SU-DHL-6 (cell line): ENCODE measurements around the gene MAP3K10.

ENCODE experiments used
- H2AFZ ChIP-seq: fragments of 200-600 bp; sonication (generic); 2 replicates; pipeline ENCODE4 v1.6.1; 2014; ENCODE audit warnings: low read depth, mild to moderate bottlenecking, moderate library complexity, mixed read lengths, antibody characterized with exemption, low read length; ENCODE audit not compliant: severe bottlenecking
- H3F3A ChIP-seq: fragments of 200-600 bp; shearing (Covaris generic); 2 replicates; pipeline ENCODE4 v1.6.0; 2016; ENCODE audit warnings: antibody characterized with exemption, mild to moderate bottlenecking; ENCODE audit not compliant: insufficient read depth
- H3K27ac ChIP-seq: fragments of 200-600 bp; sonication (generic); 2 replicates; pipeline ENCODE4 v1.5.1; 2016; ENCODE audit warnings: low read depth, mild to moderate bottlenecking, low read length, moderate library complexity, mixed read lengths
- H3K27me3 ChIP-seq: fragments of 200-600 bp; sonication (generic), shearing (Covaris generic); 2 replicates; pipeline ENCODE4 v1.6.0; 2014; ENCODE audit warnings: mild to moderate bottlenecking, low read length
- H3K36me3 ChIP-seq: fragments of 200-600 bp; sonication (generic); 2 replicates; pipeline ENCODE4 v1.6.1; 2014; ENCODE audit warnings: mild to moderate bottlenecking, low read length, mixed read lengths
- H3K4me2 ChIP-seq: fragments of 300-600, 200-600 bp; shearing (Covaris generic), sonication (generic); 2 replicates; pipeline ENCODE4 v1.6.0; 2014; ENCODE audit warnings: low read length, low read depth, mild to moderate bottlenecking; ENCODE audit not compliant: poor library complexity, severe bottlenecking
- H3K4me3 ChIP-seq: fragments of 200-600 bp; sonication (generic); 2 replicates; pipeline ENCODE4 v1.5.1; 2014; ENCODE audit warnings: antibody characterized with exemption, low read length, mild to moderate bottlenecking, mixed read lengths; ENCODE audit not compliant: insufficient read depth, poor library complexity, severe bottlenecking
- H3K79me2 ChIP-seq: fragments of 200-600 bp; sonication (generic); 2 replicates; pipeline ENCODE4 v1.6.1; 2014; ENCODE audit warnings: mild to moderate bottlenecking, low read length, moderate library complexity; ENCODE audit not compliant: insufficient read depth
- H3K9ac ChIP-seq: fragments of 200-600 bp; sonication (generic); 2 replicates; pipeline ENCODE4 v1.7.0; 2014; ENCODE audit warnings: mild to moderate bottlenecking, low read length
- H3K9me2 ChIP-seq: fragments of 200-600 bp; sonication (generic); replicated peaks from 2 replicates; pipeline ENCODE4 v1.6.1; 2014; ENCODE audit warnings: low read length; ENCODE audit not compliant: insufficient read depth
- H3K9me3 ChIP-seq: fragments of 200-600 bp; sonication (generic); 2 replicates; pipeline ENCODE4 v1.6.1; 2014; ENCODE audit warnings: low read length, mixed read lengths; ENCODE audit not compliant: insufficient read depth
- H4K20me1 ChIP-seq: fragments of 200-600 bp; sonication (generic); 2 replicates; pipeline ENCODE4 v1.6.1; 2014; ENCODE audit warnings: low read depth, mild to moderate bottlenecking, antibody characterized with exemption, low read length, moderate library complexity, mixed read lengths
- CTCF ChIP-seq: fragments of 200-600 bp; sonication (generic); IDR thresholded peaks from one replicate; pipeline ENCODE4 v1.5.1; 2017; ENCODE audit warnings: antibody characterized with exemption, mild to moderate bottlenecking, low read length, moderate library complexity; ENCODE audit not compliant: insufficient read depth, poor library complexity, severe bottlenecking
- EZH2phosphoT487 ChIP-seq: fragments of 200-600 bp; sonication (generic), shearing (Covaris generic); conservative IDR thresholded peaks from 2 replicates; pipeline ENCODE4 v1.6.1; 2018; ENCODE audit warnings: mild to moderate bottlenecking, antibody characterized with exemption, low read length, moderate library complexity, mixed read lengths

MAP3K10 gene

GRCh38 chr19:40232949-40233810 is 42.0 kb downstream of the MAP3K10 start:
- H4K20me1 ChIP-seq, result no peaks in the 10 kb centered on the region
- H3K36me3 ChIP-seq, result no peaks in the 10 kb centered on the region

GRCh38 chr19:40233811-40234389 is 42.7 kb downstream of the MAP3K10 start:
- TF ChIP-seq EZH2phosphoT487, result no peak
- no peak for TF ChIP-seq CTCF
- Histone ChIP-seq H2AFZ (no peak overlapping the region), H3K79me2 (no peaks in the 10 kb centered on the region), H3F3A (peaks cover 9% of the 10 kb centered on the region; the same call in 1 of the 2 replicates), H3K9ac (no peak overlapping the region), H3K9me3 (no peaks in the 10 kb centered on the region), H3K4me2 (no peak overlapping the region), H3K9me2 (no peaks in the 10 kb centered on the region), H3K27me3 (no peaks in the 10 kb centered on the region), H4K20me1 (no peaks in the 10 kb centered on the region), H3K27ac (no peak overlapping the region), H3K4me3 (no peak overlapping the region), H3K36me3 (no peaks in the 10 kb centered on the region)

More at GRCh38 chr19:40232949-40233810, 42.0 kb downstream of the MAP3K10 start:
- Histone ChIP-seq H3K9me3 (no peaks in the 10 kb centered on the region), H3K9ac (no peak overlapping the region), H3K27ac (no peak overlapping the region), H2AFZ (no peak overlapping the region), H3K4me3 (no peak overlapping the region), H3K9me2 (no peaks in the 10 kb centered on the region), H3K79me2 (no peaks in the 10 kb centered on the region), H3K27me3 (no peaks in the 10 kb centered on the region), H3K4me2 (no peak overlapping the region), H3F3A (peaks cover 9% of the 10 kb centered on the region; the same call in 1 of the 2 replicates)
- TF ChIP-seq EZH2phosphoT487, result no peak
- no peak for TF ChIP-seq CTCF

- H3K9me2 ChIP-seq, result no peaks in the 10 kb centered on the region
- no peak overlapping the region for H3K4me2 ChIP-seq
- H4K20me1 ChIP-seq, result no peaks in the 10 kb centered on the region
- no peaks in the 10 kb centered on the region for H3K27me3 ChIP-seq
- no peaks in the 10 kb centered on the region for H3K79me2 ChIP-seq
- H3K9me3 ChIP-seq, result no peaks in the 10 kb centered on the region
- no peak overlapping the region for H3K27ac ChIP-seq
- H3K36me3 ChIP-seq, result no peaks in the 10 kb centered on the region
- H3K4me3 ChIP-seq, result no peak overlapping the region
- TF ChIP-seq CTCF (no peak), EZH2phosphoT487 (no peak)
- no peak overlapping the region for H2AFZ ChIP-seq
- H3F3A ChIP-seq, result 0 out of 2 replicates have a peak, but pooled peaks cover 2% of the 10 kb centered on the region
- no peak overlapping the region for H3K9ac ChIP-seq
Measured at GRCh38 chr19:40234429-40235237, 43.4 kb downstream of the MAP3K10 start.
